Lower leg skin (tissue), 4 donors: ENCODE results near the gene DNAJC28. TPM values are rescaled to one million over a fixed set of nuclear protein-coding genes. Genes with fewer than 3 reads are reported as not detected.

Source experiments
- DNase-seq, 2 donors: peaks; one replicate each; pipeline ENCODE4 v3.0.0-alpha.2; 2019; ENCODE audit warnings: low spot score in 2 of 2
- H3K4me3 ChIP-seq: fragments of 200-600 bp; sonication (generic); 2 replicates; pipeline ENCODE4 v1.5.1; 2017; ENCODE audit warnings: mild to moderate bottlenecking, low read depth; ENCODE audit not compliant: poor library complexity, severe bottlenecking
- POLR2A ChIP-seq, 2 donors: fragments of 450-650 bp; IDR thresholded peaks; one replicate each; pipeline ENCODE4 v1.6.1; 2016 to 2017; ENCODE audit warnings: antibody characterized with exemption in 2 of 2, mild to moderate bottlenecking in 1 of 2, moderate library complexity in 1 of 2
- WGBS, 2 donors: methylation state at CpG; one replicate each; pipeline ENCODE4 v1.1.5; 2018; 5-methylcytosine and 5-hydroxymethylcytosine counted together
- intact Hi-C: fragments of 100-400 bp; cut with DNase I; formaldehyde crosslinking; loops from one replicate; pipeline ENCODE4 v1.15.0; 2023; ENCODE audit warnings: low total_unique reads
- total RNA-seq, 4 donors: library from RNA; depleted of rRNA; stranded (reverse); fragments of >200 nt; gene quantifications; one replicate each; pipeline ENCODE4 v1.1.0, GENCODE V29; 2016
- TF ChIP-seq, protein P1 (sequence below), 3 donors: fragments of 450-650 bp; IDR thresholded peaks; one replicate each; pipeline ENCODE4 v1.5.1; 2016; ENCODE audit warnings: antibody characterized with exemption in 3 of 3, mild to moderate bottlenecking in 3 of 3, moderate library complexity in 2 of 3

The DNAJC28 gene
- total RNA-seq, 4 donors from 2014 or later = 0.08 to 2.3 (median 0.40) TPM

DNA sequence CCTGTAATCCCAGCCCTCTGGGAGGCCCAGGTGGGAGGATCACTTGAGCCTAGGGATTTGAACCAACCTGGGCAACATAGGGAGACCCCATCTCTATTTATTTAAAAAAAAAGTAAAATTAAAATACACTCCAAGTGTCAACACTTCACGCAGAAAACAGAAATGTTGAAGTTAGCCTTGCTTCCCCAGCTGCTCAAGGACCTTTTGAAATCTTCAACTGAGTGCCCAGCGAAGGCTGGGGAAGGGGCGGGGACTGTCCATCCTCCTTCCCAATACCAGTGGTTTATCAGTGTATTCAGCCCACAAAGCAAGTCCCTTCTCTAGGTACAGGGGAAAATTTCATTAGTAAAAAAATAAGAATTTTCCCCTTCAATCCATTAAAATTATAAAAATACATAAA, 2.2 kb upstream of the DNAJC28 start:
- intact Hi-C loops = no loop called here
- no peak for TF ChIP-seq POLR2A (IDR thresholded peaks at IDR 0.05)
- TF ChIP-seq, protein P1, sequence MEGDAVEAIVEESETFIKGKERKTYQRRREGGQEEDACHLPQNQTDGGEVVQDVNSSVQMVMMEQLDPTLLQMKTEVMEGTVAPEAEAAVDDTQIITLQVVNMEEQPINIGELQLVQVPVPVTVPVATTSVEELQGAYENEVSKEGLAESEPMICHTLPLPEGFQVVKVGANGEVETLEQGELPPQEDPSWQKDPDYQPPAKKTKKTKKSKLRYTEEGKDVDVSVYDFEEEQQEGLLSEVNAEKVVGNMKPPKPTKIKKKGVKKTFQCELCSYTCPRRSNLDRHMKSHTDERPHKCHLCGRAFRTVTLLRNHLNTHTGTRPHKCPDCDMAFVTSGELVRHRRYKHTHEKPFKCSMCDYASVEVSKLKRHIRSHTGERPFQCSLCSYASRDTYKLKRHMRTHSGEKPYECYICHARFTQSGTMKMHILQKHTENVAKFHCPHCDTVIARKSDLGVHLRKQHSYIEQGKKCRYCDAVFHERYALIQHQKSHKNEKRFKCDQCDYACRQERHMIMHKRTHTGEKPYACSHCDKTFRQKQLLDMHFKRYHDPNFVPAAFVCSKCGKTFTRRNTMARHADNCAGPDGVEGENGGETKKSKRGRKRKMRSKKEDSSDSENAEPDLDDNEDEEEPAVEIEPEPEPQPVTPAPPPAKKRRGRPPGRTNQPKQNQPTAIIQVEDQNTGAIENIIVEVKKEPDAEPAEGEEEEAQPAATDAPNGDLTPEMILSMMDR (IDR thresholded peaks at IDR 0.05) = no peak
- WGBS, 2 donors = 86 to 87% methylated on average over 3 of the region's 3 CpGs
- DNase-seq = no peak
- H3K4me3 ChIP-seq = no peak overlapping the region

DNA sequence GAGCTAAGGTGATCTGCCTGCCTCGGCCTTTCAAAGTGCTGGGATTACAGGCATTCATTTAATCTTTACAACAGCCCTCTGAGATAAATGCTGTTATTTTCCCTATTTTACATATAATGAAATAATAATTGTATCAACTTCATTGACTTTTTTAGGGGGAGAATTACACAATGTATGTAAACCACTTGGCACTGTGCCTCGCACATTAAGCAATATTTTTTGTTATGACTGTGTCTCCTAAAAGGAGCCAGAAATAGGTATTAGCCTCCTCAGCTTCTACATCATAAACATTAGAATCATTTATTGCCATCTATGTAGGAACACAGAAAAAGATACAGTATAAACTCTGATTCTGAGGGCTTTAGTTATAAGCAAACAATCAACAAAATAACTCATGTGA, 1.1 kb upstream of the DNAJC28 start:
- H3K4me3 ChIP-seq = no peak overlapping the region
- no peak for TF ChIP-seq POLR2A (IDR thresholded peaks at IDR 0.05)
- TF ChIP-seq, protein P1 (IDR thresholded peaks at IDR 0.05) = no peak
- WGBS, 2 donors = 51 to 52% methylated on average over 2 of the region's 2 CpGs
- intact Hi-C loops = no loop called here
- no peak for DNase-seq

DNA sequence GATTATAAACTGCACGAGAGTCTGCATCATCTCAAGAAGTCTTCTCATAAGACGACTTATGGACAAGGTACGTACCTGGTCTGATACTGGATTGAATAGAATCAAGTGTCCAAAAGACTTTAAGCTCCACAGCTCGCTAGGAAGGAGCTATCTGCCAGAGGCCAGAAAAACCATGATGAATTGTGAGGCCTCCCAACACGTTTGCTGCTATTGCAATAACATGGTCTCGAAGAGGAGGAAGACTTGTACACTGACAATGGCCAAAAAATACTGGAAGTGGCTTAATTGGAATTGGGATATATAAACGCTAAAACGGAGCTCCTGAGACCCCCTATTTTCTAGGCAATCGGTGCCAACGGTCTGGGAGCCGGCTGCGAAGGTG, 534 bp downstream of the DNAJC28 start:
- no peak for DNase-seq
- TF ChIP-seq, protein P1 (IDR thresholded peaks at IDR 0.05) = no peak
- no peak for TF ChIP-seq POLR2A (IDR thresholded peaks at IDR 0.05)
- WGBS, 2 donors = 10 to 11% methylated on average over 12 of the region's 12 CpGs
- intact Hi-C loops = no loop called here
- H3K4me3 ChIP-seq = peak overlapping the region; percentile 41

DNA sequence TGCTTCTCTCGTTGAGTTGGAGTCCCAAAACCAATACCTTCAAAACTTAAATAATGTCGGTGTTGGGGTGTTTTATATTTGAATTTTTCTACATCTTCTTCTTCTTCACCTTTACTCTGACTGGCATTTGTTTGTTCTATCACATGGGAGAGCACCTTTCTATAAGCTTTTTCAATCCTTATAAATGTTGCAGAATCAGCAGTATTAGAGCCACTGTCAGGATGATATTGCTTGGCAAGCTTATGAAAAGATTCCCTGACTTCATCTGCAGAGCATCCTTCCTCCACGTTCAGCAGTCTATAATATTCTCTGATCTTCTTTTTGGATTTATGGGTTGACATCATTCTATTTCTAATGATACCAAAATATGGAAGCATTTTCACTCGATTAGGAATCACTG, 2.6 kb downstream of the DNAJC28 start:
- intact Hi-C loops = no loop called here
- 88 to 89% methylated on average over 4 of the region's 4 CpGs for WGBS, 2 donors
- TF ChIP-seq, protein P1 (IDR thresholded peaks at IDR 0.05) = no peak
- TF ChIP-seq POLR2A (IDR thresholded peaks at IDR 0.05) = no peak
- no peak overlapping the region for H3K4me3 ChIP-seq
- DNase-seq = no peak

DNA sequence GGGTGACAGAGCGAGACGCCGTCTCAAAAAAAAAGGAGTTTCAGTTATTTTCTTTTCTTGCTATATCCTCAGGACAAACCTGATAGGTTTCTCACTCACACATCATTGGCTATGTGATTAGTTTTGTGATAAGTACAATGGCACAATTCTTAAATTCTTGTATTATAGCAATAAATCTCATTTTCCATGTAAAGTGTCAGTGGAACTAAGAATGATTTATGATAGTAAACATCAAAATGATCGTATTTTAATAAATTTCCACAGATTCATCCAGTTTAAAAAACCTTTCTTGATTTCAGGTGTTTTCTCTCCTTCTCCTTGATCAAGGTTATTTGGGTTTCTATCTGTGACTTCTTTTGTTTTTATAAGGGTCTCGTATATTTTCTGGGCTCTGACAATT, 3.5 kb downstream of the DNAJC28 start:
- no peak overlapping the region for H3K4me3 ChIP-seq
- TF ChIP-seq, protein P1 (IDR thresholded peaks at IDR 0.05) = no peak
- no peak for TF ChIP-seq POLR2A (IDR thresholded peaks at IDR 0.05)
- 89 to 91% methylated on average over 5 of the region's 5 CpGs for WGBS, 2 donors
- intact Hi-C loops = no loop called here
- DNase-seq = no peak

DNA sequence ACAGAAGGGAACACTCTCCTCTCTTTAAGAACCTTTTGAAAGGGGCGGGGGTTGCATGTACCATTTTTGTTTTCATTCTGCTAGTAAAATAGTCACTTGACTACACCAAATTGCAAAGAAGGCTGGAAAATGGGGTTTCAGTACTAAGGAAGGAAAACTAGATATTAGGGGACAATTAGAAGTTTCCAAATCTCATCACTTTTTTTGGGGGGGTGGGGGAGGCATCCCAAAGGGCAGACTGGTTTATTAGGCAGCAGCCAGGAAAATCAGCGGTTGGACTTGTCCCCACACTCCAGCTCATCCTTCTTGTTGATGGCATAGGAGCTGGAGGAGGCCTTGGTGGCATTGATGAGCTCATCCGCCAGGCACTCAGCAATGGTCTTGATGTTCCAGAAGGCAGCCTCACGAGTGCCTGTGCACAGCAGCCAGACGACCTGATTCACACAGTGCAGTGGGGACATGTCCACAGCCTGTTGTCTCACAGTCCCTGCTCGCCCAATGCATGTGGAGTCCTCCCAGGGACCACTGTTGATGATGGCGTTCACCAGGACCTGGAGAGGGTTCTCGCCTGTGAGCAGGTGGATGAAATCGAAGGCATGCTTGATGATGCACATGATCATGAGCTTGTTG, 10.1 kb downstream of the DNAJC28 start:
- no peak overlapping the region for H3K4me3 ChIP-seq
- TF ChIP-seq, protein P1 (IDR thresholded peaks at IDR 0.05) = no peak
- TF ChIP-seq POLR2A (IDR thresholded peaks at IDR 0.05) = no peak
- 85 to 87% methylated on average over 7 to 9 of the region's 9 CpGs for WGBS, 2 donors
- no peak for DNase-seq
- intact Hi-C loops = no loop called here
